Neural progenitor cell (in vitro differentiated cells): ENCODE data around the gene TMEFF2.

Experiments
- EZH2 ChIP-seq: fragments of 200-600 bp; sonication (generic); IDR thresholded peaks from 2 replicates; pipeline ENCODE4 v1.6.1; 2017; ENCODE audit warnings: antibody characterized with exemption, mild to moderate bottlenecking, moderate library complexity
- EZH2phosphoT487 ChIP-seq: fragments of 200-600 bp; sonication (generic); IDR thresholded peaks from 2 replicates; pipeline ENCODE4 v1.6.1; 2017; ENCODE audit warnings: antibody characterized with exemption
- TF ChIP-seq, protein P1 (sequence below): fragments of 200-600 bp; sonication (generic); IDR thresholded peaks from 2 replicates; pipeline ENCODE4 v1.5.1; 2017; ENCODE audit warnings: antibody characterized with exemption, mild to moderate bottlenecking

DNA sequence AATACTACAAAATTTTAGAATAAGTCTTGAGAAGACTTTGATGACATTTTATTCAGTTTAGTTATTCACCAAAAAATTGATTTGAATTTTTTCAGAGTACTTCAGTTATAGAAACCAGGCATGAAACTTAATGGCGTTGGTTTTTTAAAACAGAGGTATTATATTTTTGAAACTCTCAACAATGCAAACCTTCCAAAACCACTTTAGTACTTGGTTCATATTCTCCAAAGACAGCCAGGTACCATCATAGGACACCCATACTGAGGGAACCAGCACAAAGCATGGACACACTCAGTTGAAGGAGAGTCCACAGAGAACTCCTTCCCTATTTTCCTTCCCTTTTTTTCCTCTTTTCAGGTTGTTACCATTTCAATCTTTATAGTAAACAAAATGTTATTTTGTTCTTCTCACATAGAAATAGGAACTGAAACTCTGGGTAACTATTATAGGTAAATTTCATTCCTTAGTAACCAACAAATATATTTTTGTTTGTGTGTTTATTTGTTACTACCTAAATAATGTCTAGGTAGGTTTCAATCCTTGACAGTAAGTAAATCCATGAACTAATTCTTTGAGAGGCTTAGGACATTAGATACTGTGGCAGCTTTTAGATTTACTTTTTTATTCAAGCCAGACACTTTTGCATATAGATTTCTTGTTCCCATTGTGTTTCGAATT lies 95.8 kb downstream of the TMEFF2 start:
- TF ChIP-seq, protein P1, sequence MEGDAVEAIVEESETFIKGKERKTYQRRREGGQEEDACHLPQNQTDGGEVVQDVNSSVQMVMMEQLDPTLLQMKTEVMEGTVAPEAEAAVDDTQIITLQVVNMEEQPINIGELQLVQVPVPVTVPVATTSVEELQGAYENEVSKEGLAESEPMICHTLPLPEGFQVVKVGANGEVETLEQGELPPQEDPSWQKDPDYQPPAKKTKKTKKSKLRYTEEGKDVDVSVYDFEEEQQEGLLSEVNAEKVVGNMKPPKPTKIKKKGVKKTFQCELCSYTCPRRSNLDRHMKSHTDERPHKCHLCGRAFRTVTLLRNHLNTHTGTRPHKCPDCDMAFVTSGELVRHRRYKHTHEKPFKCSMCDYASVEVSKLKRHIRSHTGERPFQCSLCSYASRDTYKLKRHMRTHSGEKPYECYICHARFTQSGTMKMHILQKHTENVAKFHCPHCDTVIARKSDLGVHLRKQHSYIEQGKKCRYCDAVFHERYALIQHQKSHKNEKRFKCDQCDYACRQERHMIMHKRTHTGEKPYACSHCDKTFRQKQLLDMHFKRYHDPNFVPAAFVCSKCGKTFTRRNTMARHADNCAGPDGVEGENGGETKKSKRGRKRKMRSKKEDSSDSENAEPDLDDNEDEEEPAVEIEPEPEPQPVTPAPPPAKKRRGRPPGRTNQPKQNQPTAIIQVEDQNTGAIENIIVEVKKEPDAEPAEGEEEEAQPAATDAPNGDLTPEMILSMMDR = no peak
- no peak for TF ChIP-seq EZH2
- no peak for TF ChIP-seq EZH2phosphoT487
